GM12878 (cell line): Measurements from ENCODE around the gene IQCK. TPM values are rescaled to one million over a fixed set of nuclear protein-coding genes. Genes with fewer than 3 reads are reported as not detected.

Experiments
- ATAC-seq: fragments of 200-7000 bp; cut with Tn5 transposase; 3 replicates; pipeline ENCODE4 v1.9.1; 2020; ENCODE audit warnings: mild to moderate bottlenecking, moderate library complexity
- BruUV-seq: library from RNA; stranded (reverse); fragments of 400-500 nt; replicated peaks from 2 replicates; lab custom pipeline; 2021; lab: Mats Ljungman, UMichigan
- CTCF ChIA-PET: fragments of 300-600 bp; sonication (Branson Sonifier 250); formaldehyde crosslinking; extraction: SDS; loops from one replicate; lab custom pipeline; 2021; ENCODE audit warnings: inconsistent platforms; lab: Yijun Ruan, JAX
- POLR2A ChIA-PET: fragments of 350-600 bp; formaldehyde crosslinking; extraction: SDS; loops from one replicate; lab custom pipeline; 2021; ENCODE audit warnings: inconsistent platforms; lab: Charles Lee
- RAD21 ChIA-PET: fragments of 300-600 bp; sonication (Branson Sonifier 250); formaldehyde crosslinking; loops from one replicate; lab custom pipeline; 2023; ENCODE audit warnings: antibody characterized with exemption; ENCODE audit not compliant: unreplicated experiment; lab: Charles Lee
- SMC1A ChIA-PET: fragments of 300-600 bp; sonication (Branson Sonifier 250); formaldehyde crosslinking; loops from one replicate; lab custom pipeline; 2023; ENCODE audit not compliant: unreplicated experiment, uncharacterized antibody; lab: Charles Lee
- DNase-seq: peaks from one replicate; pipeline ENCODE4 v3.0.0-alpha.2; 2011; ENCODE audit warnings: low read depth, low spot score
- FAIRE-seq: peaks from 3 replicates; lab custom pipeline; 2011; peaks lifted over from hg19 to GRCh38; lab: Jason Lieb, UNC
- H2AFZ ChIP-seq: 2 replicates; pipeline ENCODE4 v1.6.0; 2011; ENCODE audit warnings: low read depth, low read length, control low read depth; ENCODE audit not compliant: control insufficient read depth
- H3K27ac ChIP-seq: 2 replicates; pipeline ENCODE4 v1.5.1; 2011; ENCODE audit warnings: control low read depth; ENCODE audit not compliant: control insufficient read depth, insufficient read depth
- H3K27me3 ChIP-seq, 2 experiments: replicated peaks in 1 of 2; 2 replicates each; pipeline versions ENCODE4 v1.6.0 to v1.6.1; 2011; ENCODE audit warnings: low read length in 1 of 2; ENCODE audit not compliant: control insufficient read depth in 2 of 2, insufficient read depth in 2 of 2
- H3K36me3 ChIP-seq, 2 experiments: 2 replicates each; pipeline ENCODE4 v1.5.1; 2011; ENCODE audit warnings: low read length in 1 of 2; ENCODE audit not compliant: control insufficient read depth in 2 of 2, insufficient read depth in 2 of 2
- H3K4me1 ChIP-seq: 2 replicates; pipeline ENCODE4 v1.6.1; 2011; ENCODE audit warnings: mild to moderate bottlenecking, low read length, moderate library complexity, mixed read lengths; ENCODE audit not compliant: control insufficient read depth, insufficient read depth
- H3K4me2 ChIP-seq: 2 replicates; pipeline ENCODE4 v1.6.0; 2011; ENCODE audit warnings: control low read depth; ENCODE audit not compliant: control insufficient read depth, insufficient read depth
- H3K4me3 ChIP-seq: fragments of 200-600 bp; sonication (generic); 2 replicates; pipeline ENCODE4 v1.5.1; 2016
- H3K79me2 ChIP-seq: 2 replicates; pipeline ENCODE4 v1.6.0; 2011; ENCODE audit warnings: low read length; ENCODE audit not compliant: control insufficient read depth, insufficient read depth
- H3K9ac ChIP-seq: 2 replicates; pipeline ENCODE4 v1.8.0; 2011; ENCODE audit warnings: low read length, control low read depth, mixed read lengths; ENCODE audit not compliant: control insufficient read depth, insufficient read depth
- H3K9me3 ChIP-seq: replicated peaks from 3 replicates; pipeline ENCODE4 v1.5.1; 2011; ENCODE audit warnings: mild to moderate bottlenecking, low read length; ENCODE audit not compliant: control insufficient read depth, insufficient read depth
- H4K20me1 ChIP-seq: 2 replicates; pipeline ENCODE4 v1.6.0; 2011; ENCODE audit not compliant: control insufficient read depth, insufficient read depth
- ATF7 ChIP-seq: fragments of 450-650 bp; IDR thresholded peaks from 2 replicates; pipeline ENCODE4 v1.6.1; 2016; ENCODE audit warnings: low read depth, mild to moderate bottlenecking
- ETV6 ChIP-seq, 2 experiments: fragments of 450-650 bp in 1 of 2; IDR thresholded peaks in 1 of 2; conservative IDR thresholded peaks in 1 of 2; 2 replicates each; pipeline ENCODE4 v1.6.1; 2014; ENCODE audit warnings: antibody characterized with exemption in 1 of 2, borderline replicate concordance in 1 of 2, low read depth in 1 of 2, mild to moderate bottlenecking in 1 of 2, moderate library complexity in 1 of 2
- FOXK2 ChIP-seq: fragments of 450-650 bp; IDR thresholded peaks from 2 replicates; pipeline ENCODE4 v1.6.1; 2017; ENCODE audit warnings: mild to moderate bottlenecking, moderate library complexity
- HDAC6 ChIP-seq: fragments of 200-600 bp; sonication (generic); IDR thresholded peaks from one replicate; pipeline ENCODE4 v1.8.0; 2017; ENCODE audit warnings: antibody characterized with exemption; ENCODE audit not compliant: unreplicated experiment
- IKZF2 ChIP-seq, 2 experiments: fragments of 450-650 bp; IDR thresholded peaks; 2 replicates each; pipeline ENCODE4 v1.6.1; 2017; ENCODE audit warnings: mild to moderate bottlenecking in 2 of 2, moderate library complexity in 2 of 2
- JUNB ChIP-seq: IDR thresholded peaks from 2 replicates; pipeline ENCODE4 v1.6.1; 2016; ENCODE audit warnings: antibody characterized with exemption, mild to moderate bottlenecking
- MYB ChIP-seq: fragments of 150-350 bp; IDR thresholded peaks from 2 replicates; pipeline ENCODE4 v1.6.1; 2014; ENCODE audit warnings: mild to moderate bottlenecking, low read depth, low read length, borderline replicate concordance
- NFYA ChIP-seq: IDR thresholded peaks from 2 replicates; pipeline ENCODE4 v1.6.1; 2011; ENCODE audit warnings: low read depth, mild to moderate bottlenecking, low read length, improper control_type of control experiment, borderline replicate concordance
- SMAD1 ChIP-seq: fragments of 450-650 bp; IDR thresholded peaks from 2 replicates; pipeline ENCODE4 v1.6.1; 2018; ENCODE audit warnings: mild to moderate bottlenecking, low read depth; ENCODE audit not compliant: partially characterized antibody
- SMARCA5 ChIP-seq: fragments of 450-650 bp; IDR thresholded peaks from 2 replicates; pipeline ENCODE4 v1.6.1; 2017; ENCODE audit warnings: mild to moderate bottlenecking
- TARDBP ChIP-seq: IDR thresholded peaks from 2 replicates; pipeline ENCODE4 v1.6.1; 2016; ENCODE audit warnings: borderline replicate concordance
- TCF7 ChIP-seq: IDR thresholded peaks from 2 replicates; pipeline ENCODE4 v1.6.1; 2014; ENCODE audit warnings: antibody characterized with exemption, borderline replicate concordance
- WGBS: methylation state at CpG from one replicate; pipeline ENCODE4 v1.1.6; 2016; ENCODE audit warnings: low lambda C conversion rate; ENCODE audit not compliant: insufficient replicate concordance, insufficient coverage; ENCODE audit errors: missing lambda C conversion rate; 5-methylcytosine and 5-hydroxymethylcytosine counted together
- in situ Hi-C: fragments of 300-500 bp; cut with MboI; formaldehyde crosslinking; loops from 9 replicates; pipeline ENCODE4 v1.14.3; 2018; ENCODE audit warnings: mixed read lengths
- intact Hi-C: fragments of 100-400 bp; cut with micrococcal nuclease; formaldehyde crosslinking; loops from one replicate; pipeline ENCODE4 v1.14.2; 2022; ENCODE audit not compliant: unreplicated experiment
- polyA plus RNA-seq, 11 experiments: library from polyadenylated mRNA; depleted of rRNA in 4 of 11; unstranded in 6 of 11; stranded (reverse) in 5 of 11; fragments of >200 nt; fragmentation: Nextera tagmentation in 4 of 11; fragmentation: Illumina TruSeq in 1 of 11; extraction: Ambion mirVana in 4 of 11; extraction: Trizol in 1 of 11; gene quantifications; 1 replicate in 1 of 11; 2 replicates in 10 of 11; pipeline versions ENCODE4 v1.2.1 to v1.2.3, GENCODE V29; 2011 to 2016; ENCODE audit warnings: inconsistent platforms in 2 of 11, missing spikeins in 2 of 11, low read depth in 1 of 11
- total RNA-seq, 4 experiments: library from RNA; depleted of rRNA in 3 of 4; stranded (reverse); fragments of >200 nt in 3 of 4; fragmentation: Illumina TruSeq in 1 of 4; extraction: Trizol in 1 of 4; gene quantifications; 2 replicates each; pipeline versions ENCODE4 v1.2.1 to v1.2.3, GENCODE V29; 2013 to 2021
- TF ChIP-seq, protein P1 (sequence below): IDR thresholded peaks from 2 replicates; pipeline ENCODE4 v1.6.1; 2012; ENCODE audit warnings: low read depth, low read length, improper control_type of control experiment
- TF ChIP-seq, protein P2 (sequence below): IDR thresholded peaks from 2 replicates; pipeline ENCODE4 v1.6.1; 2011; ENCODE audit warnings: low read depth, mild to moderate bottlenecking, low read length, moderate library complexity, borderline replicate concordance; ENCODE audit errors: extremely low read depth
- TF ChIP-seq, protein P3 (sequence below): fragments of 450-650 bp; IDR thresholded peaks from 2 replicates; pipeline ENCODE4 v1.6.1; 2016; ENCODE audit warnings: mild to moderate bottlenecking

IQCK gene
- total and polyA plus RNA-seq, 10 of the 15 experiments (the other 5 are each of a cell fraction or from before 2014, with no cell fraction given) = 1.0 to 4.2 (median 2.4) TPM

DNA sequence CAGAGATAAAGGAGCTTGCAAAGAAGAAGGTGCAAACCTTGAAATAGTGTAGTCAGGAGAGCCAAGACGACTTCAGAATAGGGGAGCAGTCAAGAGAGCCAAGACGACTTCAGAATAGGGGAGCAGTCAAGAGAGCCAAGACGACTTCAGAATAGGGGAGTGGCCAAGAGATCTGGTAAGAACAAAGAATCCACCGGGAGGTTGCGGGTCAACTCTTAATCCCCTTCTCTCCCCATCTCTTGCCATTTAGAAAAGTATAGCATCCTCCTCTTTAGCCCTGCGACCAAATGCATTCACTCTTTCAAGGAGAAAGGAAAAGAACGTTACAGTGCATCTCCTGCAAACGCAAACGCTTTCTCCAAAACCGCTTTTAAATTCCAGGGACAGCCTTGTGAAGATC, 757 bp upstream of the IQCK start (continued):
- TF ChIP-seq NFYA = no peak

DNA sequence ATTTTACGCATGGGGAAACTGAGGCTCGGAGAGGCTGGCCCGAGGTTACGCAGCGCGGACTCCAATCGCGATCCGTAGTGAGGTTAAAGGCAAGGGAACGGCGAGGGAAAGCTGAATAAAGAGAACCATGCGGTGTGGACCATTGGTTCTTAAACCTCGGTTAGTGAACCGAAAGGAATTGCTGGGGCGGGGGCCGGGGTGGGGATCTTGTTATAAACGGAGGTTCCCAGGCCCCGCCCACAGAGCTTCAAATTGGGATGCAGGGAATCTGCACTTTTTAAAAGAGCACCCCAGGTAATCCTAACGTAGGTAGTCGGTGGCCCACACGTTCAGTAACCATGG, 524 bp downstream of the IQCK start:
- H2AFZ ChIP-seq = peak overlapping the region; percentile 97
- RAD21 ChIA-PET = interaction anchor here (0.6 to 0.9 kb wide), 2 partner anchors 133 to 648 kb away, joined by 3 read pairs; no protein-coding TSS in a partner anchor
- ATAC-seq (no peak), FAIRE-seq (no peak), DNase-seq (no peak)
- peaks cover 2% of the 10 kb centered on the region in 2 experiments; a peak in 2 of 4 replicates for H3K36me3 ChIP-seq
- in situ Hi-C loops (no loop called here), intact Hi-C loops (no loop called here)
- SMC1A ChIA-PET = interaction anchor here (1.5 to 2.2 kb wide), 2 partner anchors 10 to 120 kb away, joined by 4 to 7 read pairs; no protein-coding TSS in a partner anchor
- 0% methylated on average over 18 of the region's 21 CpGs for WGBS
- peak overlapping the region; percentile 90 for H3K4me2 ChIP-seq
- POLR2A ChIA-PET = no interaction called here
- H3K9me3 ChIP-seq = no peaks in the 10 kb centered on the region
- H3K4me1 ChIP-seq = peaks cover 4% of the 10 kb centered on the region; the same call in 1 of the 2 replicates
- H3K27me3 ChIP-seq = no peaks in the 10 kb centered on the region
- H3K9ac ChIP-seq = peak overlapping the region; percentile 98; the same call in 1 of the 2 replicates
- peak overlapping the region; percentile 25; the same call in 1 of the 2 replicates for H3K27ac ChIP-seq
- CTCF ChIA-PET = interaction anchor here (1.3 kb wide), 1 partner anchor 666 kb away, joined by 4 read pairs; no protein-coding TSS in a partner anchor
- peak overlapping the region; percentile 97 for H3K4me3 ChIP-seq
- BruUV-seq = TSS peak; percentile 67
- peaks cover 26% of the 10 kb centered on the region for H3K79me2 ChIP-seq
- no peaks in the 10 kb centered on the region for H4K20me1 ChIP-seq
- TF ChIP-seq, protein P1, sequence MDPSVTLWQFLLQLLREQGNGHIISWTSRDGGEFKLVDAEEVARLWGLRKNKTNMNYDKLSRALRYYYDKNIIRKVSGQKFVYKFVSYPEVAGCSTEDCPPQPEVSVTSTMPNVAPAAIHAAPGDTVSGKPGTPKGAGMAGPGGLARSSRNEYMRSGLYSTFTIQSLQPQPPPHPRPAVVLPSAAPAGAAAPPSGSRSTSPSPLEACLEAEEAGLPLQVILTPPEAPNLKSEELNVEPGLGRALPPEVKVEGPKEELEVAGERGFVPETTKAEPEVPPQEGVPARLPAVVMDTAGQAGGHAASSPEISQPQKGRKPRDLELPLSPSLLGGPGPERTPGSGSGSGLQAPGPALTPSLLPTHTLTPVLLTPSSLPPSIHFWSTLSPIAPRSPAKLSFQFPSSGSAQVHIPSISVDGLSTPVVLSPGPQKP = no peak
- TF ChIP-seq TARDBP = no peak
- TF ChIP-seq IKZF2 (IDR thresholded peaks at IDR 0.05) = no peak
- TF ChIP-seq SMAD1 = no peak
- no peak for TF ChIP-seq ATF7
- TF ChIP-seq TCF7 = no peak
- TF ChIP-seq FOXK2 = no peak
- no peak for TF ChIP-seq ETV6 (conservative IDR thresholded peaks at IDR 0.05 in 1 of 2, IDR thresholded peaks at IDR 0.05 in 1 of 2; ENCODE audit: borderline replicate concordance in 1 of 2, low read depth in 1 of 2)
- no peak for TF ChIP-seq JUNB
- TF ChIP-seq HDAC6 = no peak
- no peak for TF ChIP-seq SMARCA5
- TF ChIP-seq, protein P2, sequence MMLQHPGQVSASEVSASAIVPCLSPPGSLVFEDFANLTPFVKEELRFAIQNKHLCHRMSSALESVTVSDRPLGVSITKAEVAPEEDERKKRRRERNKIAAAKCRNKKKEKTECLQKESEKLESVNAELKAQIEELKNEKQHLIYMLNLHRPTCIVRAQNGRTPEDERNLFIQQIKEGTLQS = no peak
- no peak for TF ChIP-seq MYB
- TF ChIP-seq, protein P3, sequence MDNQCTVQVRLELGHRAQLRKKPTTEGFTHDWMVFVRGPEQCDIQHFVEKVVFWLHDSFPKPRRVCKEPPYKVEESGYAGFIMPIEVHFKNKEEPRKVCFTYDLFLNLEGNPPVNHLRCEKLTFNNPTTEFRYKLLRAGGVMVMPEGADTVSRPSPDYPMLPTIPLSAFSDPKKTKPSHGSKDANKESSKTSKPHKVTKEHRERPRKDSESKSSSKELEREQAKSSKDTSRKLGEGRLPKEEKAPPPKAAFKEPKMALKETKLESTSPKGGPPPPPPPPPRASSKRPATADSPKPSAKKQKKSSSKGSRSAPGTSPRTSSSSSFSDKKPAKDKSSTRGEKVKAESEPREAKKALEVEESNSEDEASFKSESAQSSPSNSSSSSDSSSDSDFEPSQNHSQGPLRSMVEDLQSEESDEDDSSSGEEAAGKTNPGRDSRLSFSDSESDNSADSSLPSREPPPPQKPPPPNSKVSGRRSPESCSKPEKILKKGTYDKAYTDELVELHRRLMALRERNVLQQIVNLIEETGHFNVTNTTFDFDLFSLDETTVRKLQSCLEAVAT = no peak
